HEK293 (cell line): ENCODE data around the gene CCR5AS.

Experiments used
- HOXA7 ChIP-seq: sonication (generic); formaldehyde crosslinking; IDR thresholded peaks from 2 replicates; pipeline ENCODE4 v1.8.1; 2022; ENCODE audit warnings: missing genetic modification reagents, borderline replicate concordance
- KLF1 ChIP-seq: fragments of 450-650 bp; formaldehyde crosslinking; IDR thresholded peaks from 2 replicates; pipeline ENCODE4 v1.5.1; 2016; ENCODE audit warnings: missing biosample characterization, missing genetic modification characterization
- ZFHX2 ChIP-seq: fragments of 450-650 bp; formaldehyde crosslinking; conservative IDR thresholded peaks from 2 replicates; pipeline ENCODE4 v1.5.1; 2016; ENCODE audit warnings: missing biosample characterization, missing genetic modification characterization
- ZNF169 ChIP-seq: fragments of 450-650 bp; formaldehyde crosslinking; IDR thresholded peaks from 2 replicates; pipeline ENCODE4 v1.5.1; 2016; ENCODE audit warnings: missing biosample characterization, missing genetic modification characterization
- ZNF184 ChIP-seq: fragments of 450-650 bp; IDR thresholded peaks from 2 replicates; pipeline ENCODE4 v1.5.1; 2018; ENCODE audit warnings: missing biosample characterization, mild to moderate bottlenecking, missing genetic modification characterization
- ZNF274 ChIP-seq, 2 experiments: fragments of 200-500 bp in 1 of 2; fragments of 450-650 bp in 1 of 2; sonication (Bioruptor generic) in 1 of 2; formaldehyde crosslinking in 1 of 2; IDR thresholded peaks; 2 replicates each; pipeline versions ENCODE4 v1.5.1 to v1.6.1; 2014 to 2016; ENCODE audit warnings: borderline replicate concordance in 1 of 2, inconsistent platforms in 1 of 2, low read length in 1 of 2, missing biosample characterization in 1 of 2, missing genetic modification characterization in 1 of 2
- ZNF670 ChIP-seq: fragments of 450-650 bp; formaldehyde crosslinking; IDR thresholded peaks from 2 replicates; pipeline ENCODE4 v1.5.1; 2016; ENCODE audit warnings: missing biosample characterization, missing genetic modification characterization, low read depth
- ZSCAN5A ChIP-seq: fragments of 450-650 bp; formaldehyde crosslinking; IDR thresholded peaks from 2 replicates; pipeline ENCODE4 v1.5.1; 2016; ENCODE audit warnings: missing biosample characterization, missing genetic modification characterization
- TF ChIP-seq, protein P1 (sequence below): fragments of 450-650 bp; formaldehyde crosslinking; IDR thresholded peaks from 2 replicates; pipeline ENCODE4 v1.5.1; 2016; ENCODE audit warnings: missing biosample characterization, missing genetic modification characterization
- TF ChIP-seq, protein P2 (sequence below): fragments of 450-650 bp; IDR thresholded peaks from 2 replicates; pipeline ENCODE4 v1.5.1; 2018; ENCODE audit warnings: missing biosample characterization, mild to moderate bottlenecking, missing genetic modification characterization
- TF ChIP-seq, protein P3 (sequence below): fragments of 450-650 bp; formaldehyde crosslinking; IDR thresholded peaks from 2 replicates; pipeline ENCODE4 v1.5.1; 2017; ENCODE audit warnings: missing biosample characterization, missing genetic modification characterization

DNA sequence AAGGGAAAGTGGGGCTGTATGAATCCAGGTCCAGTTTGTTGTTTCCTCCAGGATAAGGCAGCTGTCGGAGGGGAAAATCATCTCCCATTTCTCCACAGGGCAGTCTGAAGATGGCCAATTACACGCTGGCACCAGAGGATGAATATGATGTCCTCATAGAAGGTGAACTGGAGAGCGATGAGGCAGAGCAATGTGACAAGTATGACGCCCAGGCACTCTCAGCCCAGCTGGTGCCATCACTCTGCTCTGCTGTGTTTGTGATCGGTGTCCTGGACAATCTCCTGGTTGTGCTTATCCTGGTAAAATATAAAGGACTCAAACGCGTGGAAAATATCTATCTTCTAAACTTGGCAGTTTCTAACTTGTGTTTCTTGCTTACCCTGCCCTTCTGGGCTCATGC, 1.1 kb upstream of the CCR5AS start:
- TF ChIP-seq, protein P1, sequence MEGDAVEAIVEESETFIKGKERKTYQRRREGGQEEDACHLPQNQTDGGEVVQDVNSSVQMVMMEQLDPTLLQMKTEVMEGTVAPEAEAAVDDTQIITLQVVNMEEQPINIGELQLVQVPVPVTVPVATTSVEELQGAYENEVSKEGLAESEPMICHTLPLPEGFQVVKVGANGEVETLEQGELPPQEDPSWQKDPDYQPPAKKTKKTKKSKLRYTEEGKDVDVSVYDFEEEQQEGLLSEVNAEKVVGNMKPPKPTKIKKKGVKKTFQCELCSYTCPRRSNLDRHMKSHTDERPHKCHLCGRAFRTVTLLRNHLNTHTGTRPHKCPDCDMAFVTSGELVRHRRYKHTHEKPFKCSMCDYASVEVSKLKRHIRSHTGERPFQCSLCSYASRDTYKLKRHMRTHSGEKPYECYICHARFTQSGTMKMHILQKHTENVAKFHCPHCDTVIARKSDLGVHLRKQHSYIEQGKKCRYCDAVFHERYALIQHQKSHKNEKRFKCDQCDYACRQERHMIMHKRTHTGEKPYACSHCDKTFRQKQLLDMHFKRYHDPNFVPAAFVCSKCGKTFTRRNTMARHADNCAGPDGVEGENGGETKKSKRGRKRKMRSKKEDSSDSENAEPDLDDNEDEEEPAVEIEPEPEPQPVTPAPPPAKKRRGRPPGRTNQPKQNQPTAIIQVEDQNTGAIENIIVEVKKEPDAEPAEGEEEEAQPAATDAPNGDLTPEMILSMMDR (tag by site-specific recombination): no peak
- no peak for TF ChIP-seq ZSCAN5A (tag by site-specific recombination)
- no peak for TF ChIP-seq ZNF169 (tag by site-specific recombination)
- TF ChIP-seq KLF1: no peak
- TF ChIP-seq HOXA7: no peak
- no peak for TF ChIP-seq ZNF184
- no peak for TF ChIP-seq ZNF274 (IDR thresholded peaks at IDR 0.05; ENCODE audit: low read length)
- TF ChIP-seq ZNF274 (tag by site-specific recombination; IDR thresholded peaks at IDR 0.05; ENCODE audit: borderline replicate concordance): no peak
- TF ChIP-seq, protein P2, sequence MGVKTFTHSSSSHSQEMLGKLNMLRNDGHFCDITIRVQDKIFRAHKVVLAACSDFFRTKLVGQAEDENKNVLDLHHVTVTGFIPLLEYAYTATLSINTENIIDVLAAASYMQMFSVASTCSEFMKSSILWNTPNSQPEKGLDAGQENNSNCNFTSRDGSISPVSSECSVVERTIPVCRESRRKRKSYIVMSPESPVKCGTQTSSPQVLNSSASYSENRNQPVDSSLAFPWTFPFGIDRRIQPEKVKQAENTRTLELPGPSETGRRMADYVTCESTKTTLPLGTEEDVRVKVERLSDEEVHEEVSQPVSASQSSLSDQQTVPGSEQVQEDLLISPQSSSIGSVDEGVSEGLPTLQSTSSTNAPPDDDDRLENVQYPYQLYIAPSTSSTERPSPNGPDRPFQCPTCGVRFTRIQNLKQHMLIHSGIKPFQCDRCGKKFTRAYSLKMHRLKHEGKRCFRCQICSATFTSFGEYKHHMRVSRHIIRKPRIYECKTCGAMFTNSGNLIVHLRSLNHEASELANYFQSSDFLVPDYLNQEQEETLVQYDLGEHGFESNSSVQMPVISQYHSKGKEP (tag by site-specific recombination): no peak
- TF ChIP-seq, protein P3, sequence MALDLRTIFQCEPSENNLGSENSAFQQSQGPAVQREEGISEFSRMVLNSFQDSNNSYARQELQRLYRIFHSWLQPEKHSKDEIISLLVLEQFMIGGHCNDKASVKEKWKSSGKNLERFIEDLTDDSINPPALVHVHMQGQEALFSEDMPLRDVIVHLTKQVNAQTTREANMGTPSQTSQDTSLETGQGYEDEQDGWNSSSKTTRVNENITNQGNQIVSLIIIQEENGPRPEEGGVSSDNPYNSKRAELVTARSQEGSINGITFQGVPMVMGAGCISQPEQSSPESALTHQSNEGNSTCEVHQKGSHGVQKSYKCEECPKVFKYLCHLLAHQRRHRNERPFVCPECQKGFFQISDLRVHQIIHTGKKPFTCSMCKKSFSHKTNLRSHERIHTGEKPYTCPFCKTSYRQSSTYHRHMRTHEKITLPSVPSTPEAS (tag by site-specific recombination): no peak
- no peak for TF ChIP-seq ZNF670
- TF ChIP-seq ZFHX2 (tag by site-specific recombination): no peak
